GM23338 (cell line): ENCODE results near the gene JMJD1C.

Experiments used
- CREB1 ChIP-seq: fragments of 250-450 bp; sonication (Bioruptor Pico); IDR thresholded peaks from 2 replicates; pipeline ENCODE4 v1.5.0; 2020; ENCODE audit warnings: low read depth, mild to moderate bottlenecking, moderate library complexity
- CTCF ChIP-seq, 2 experiments: fragments of 200-600 bp in 1 of 2; sonication (generic) in 1 of 2; conservative IDR thresholded peaks; 2 replicates each; pipeline versions ENCODE4 v1.5.1 to v1.6.1; 2016 to 2017; ENCODE audit warnings: antibody characterized with exemption in 2 of 2, low read depth in 2 of 2, mild to moderate bottlenecking in 2 of 2, moderate library complexity in 1 of 2
- ETS1 ChIP-seq: IDR thresholded peaks from 2 replicates; pipeline ENCODE4 v1.6.1; 2016; ENCODE audit warnings: antibody characterized with exemption
- EZH2 ChIP-seq: fragments of 200-600 bp; sonication (generic); IDR thresholded peaks from one replicate; pipeline ENCODE4 v1.8.0; 2017; ENCODE audit warnings: antibody characterized with exemption, mild to moderate bottlenecking, low read depth; ENCODE audit not compliant: unreplicated experiment
- EZH2phosphoT487 ChIP-seq: fragments of 200-600 bp; sonication (generic); IDR thresholded peaks from one replicate; pipeline ENCODE4 v1.8.1; 2018; ENCODE audit warnings: antibody characterized with exemption; ENCODE audit not compliant: unreplicated experiment
- JUNB ChIP-seq: IDR thresholded peaks from one replicate; pipeline ENCODE4 v1.6.1; 2016; ENCODE audit warnings: antibody characterized with exemption; ENCODE audit not compliant: unreplicated experiment
- NANOG ChIP-seq: IDR thresholded peaks from 2 replicates; pipeline ENCODE4 v1.6.1; 2016; ENCODE audit warnings: antibody characterized with exemption, borderline replicate concordance
- POLR2AphosphoS5 ChIP-seq: IDR thresholded peaks from 2 replicates; pipeline ENCODE4 v1.6.1; 2016; ENCODE audit warnings: antibody characterized with exemption, low read depth
- REST ChIP-seq: IDR thresholded peaks from one replicate; pipeline ENCODE4 v1.6.1; 2018; ENCODE audit warnings: antibody characterized with exemption; ENCODE audit not compliant: unreplicated experiment
- ZNF114 ChIP-seq: fragments of 250-450 bp; sonication (Bioruptor Pico); IDR thresholded peaks from 2 replicates; pipeline ENCODE4 v1.5.0; 2020; ENCODE audit warnings: mild to moderate bottlenecking, moderate library complexity
- ZNF331 ChIP-seq: fragments of 250-450 bp; sonication (Bioruptor Pico); IDR thresholded peaks from 2 replicates; pipeline ENCODE4 v1.5.0; 2020; ENCODE audit warnings: low read depth, mild to moderate bottlenecking, moderate library complexity
- ZNF462 ChIP-seq: fragments of 250-450 bp; sonication (Bioruptor Pico); IDR thresholded peaks from 2 replicates; pipeline ENCODE4 v1.5.0; 2020; ENCODE audit warnings: mild to moderate bottlenecking, moderate library complexity

GRCh38 chr10:63171255-63171855 is 294.4 kb downstream of the JMJD1C start:
- TF ChIP-seq EZH2 (no peak), CTCF (conservative IDR thresholded peaks at IDR 0.05; ENCODE audit: low read depth in 2 of 2) (no peak), REST (no peak), POLR2AphosphoS5 (no peak), EZH2phosphoT487 (no peak), CREB1 (no peak), JUNB (no peak), ZNF331 (CRISPR knock-in tag) (no peak), NANOG (no peak), ETS1 (no peak), ZNF114 (CRISPR knock-in tag) (no peak), ZNF462 (no peak)
